Left lobe of liver (tissue), 2 donors: ENCODE results near the gene OGFOD2. TPM values are rescaled to one million over a fixed set of nuclear protein-coding genes. Genes with fewer than 3 reads are reported as not detected.
"Not testable (repeated sequence)": the region's sequence is repeated elsewhere in the genome, so short reads cannot be mapped to it uniquely, and the experiment has no call there.

Source experiments
- ATAC-seq: fragments of 200-7000 bp; cut with Tn5 transposase; one replicate; pipeline ENCODE4 v1.9.1; 2020; ENCODE audit warnings: mild to moderate bottlenecking, moderate library complexity
- DNase-seq: peaks from one replicate; pipeline ENCODE4 v3.0.0-alpha.2; 2020; ENCODE audit warnings: low spot score
- total RNA-seq: library from RNA; stranded (reverse); gene quantifications from one replicate; pipeline ENCODE4 v1.2.1, GENCODE V29; 2021
- donor health status: DM: no; HTN: no; CAD: no; lungs with moderate emphysema.
- donor health status: DM: no; HTN: yes; CAD: no.

OGFOD2 gene
- total RNA-seq, result 26.1 TPM

DNA sequence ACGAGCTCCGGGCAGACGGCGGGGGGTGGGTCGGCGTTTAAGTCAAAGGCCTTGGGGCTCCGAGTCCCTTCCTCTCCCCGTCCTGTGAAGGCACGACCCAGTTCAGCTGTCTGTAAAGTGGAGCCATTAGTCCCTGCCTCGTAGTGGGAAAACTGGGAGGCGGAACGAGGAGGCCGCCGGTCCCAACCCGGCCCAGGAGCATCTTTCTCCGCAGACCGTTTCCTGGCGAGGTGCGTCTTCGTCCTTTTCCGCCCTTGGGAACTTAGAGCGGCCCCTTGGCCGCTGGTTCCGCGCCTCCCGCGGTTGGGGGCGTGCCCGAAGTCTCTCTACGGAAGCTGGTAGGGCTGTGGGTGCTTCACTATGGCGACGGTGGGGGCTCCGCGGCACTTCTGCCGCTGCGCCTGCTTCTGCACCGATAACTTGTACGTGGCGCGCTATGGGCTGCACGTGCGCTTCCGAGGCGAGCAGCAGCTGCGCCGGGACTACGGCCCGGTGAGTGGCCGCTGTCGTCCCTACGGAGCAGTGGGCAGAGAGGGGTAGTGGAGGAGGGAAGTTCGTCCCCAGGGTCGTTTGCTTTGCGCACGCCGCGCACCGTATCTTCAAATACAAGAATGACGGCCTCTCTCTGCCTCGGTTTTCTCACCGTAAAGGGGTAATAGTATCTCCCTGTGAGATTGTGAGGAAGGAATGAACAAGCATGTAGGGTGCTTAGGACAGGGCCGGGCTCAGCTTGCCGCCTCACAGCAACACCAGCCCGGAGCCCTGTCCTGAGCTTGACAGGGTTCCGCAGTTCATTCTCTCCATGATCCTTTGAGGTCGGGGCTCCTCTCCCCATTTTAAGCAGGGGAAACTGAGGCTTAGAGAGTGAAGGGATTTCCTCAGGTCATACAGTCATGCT lies at the start of gene OGFOD2:
Gene OGFOD2, plus strand, starts transcription at position 353 of the 898 bp plus-strand sequence. Its CDS starts 8 bp downstream, at position 361.
- peak; percentile 93 for DNase-seq
- ATAC-seq, result peak; percentile 82

DNA sequence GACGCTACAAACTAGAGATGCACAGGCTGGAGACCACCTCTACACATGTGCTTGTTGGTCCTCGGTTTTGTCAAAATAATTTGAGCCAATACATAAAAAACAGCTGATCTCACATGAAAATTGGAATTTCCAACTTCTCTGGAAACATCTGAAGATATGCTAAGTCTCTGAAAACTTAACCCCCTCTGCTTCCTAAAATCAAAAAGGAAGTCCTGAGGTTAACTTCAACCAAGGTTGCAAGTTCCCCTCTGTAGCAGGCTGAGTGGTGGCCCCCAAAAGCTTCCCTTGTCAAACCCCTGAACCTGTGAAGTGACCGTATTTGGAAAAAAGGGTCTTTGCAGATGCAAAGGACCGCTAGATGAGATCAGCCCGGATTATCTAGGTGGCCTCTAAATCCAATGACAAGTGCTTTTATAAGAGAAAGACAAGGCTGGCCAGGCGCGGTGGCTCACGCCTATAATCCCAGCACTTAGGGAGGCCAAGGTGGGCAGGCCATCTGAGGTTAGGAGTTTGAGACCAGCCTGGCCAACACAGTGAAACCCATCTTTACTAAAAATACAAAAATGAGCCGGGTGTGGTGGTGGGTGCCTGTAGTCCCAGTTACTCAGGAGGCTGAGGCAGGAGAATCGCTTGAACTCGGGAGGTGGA lies 47.2 kb upstream of the OGFOD2 start:
- no peak for ATAC-seq
- no peak for DNase-seq

DNA sequence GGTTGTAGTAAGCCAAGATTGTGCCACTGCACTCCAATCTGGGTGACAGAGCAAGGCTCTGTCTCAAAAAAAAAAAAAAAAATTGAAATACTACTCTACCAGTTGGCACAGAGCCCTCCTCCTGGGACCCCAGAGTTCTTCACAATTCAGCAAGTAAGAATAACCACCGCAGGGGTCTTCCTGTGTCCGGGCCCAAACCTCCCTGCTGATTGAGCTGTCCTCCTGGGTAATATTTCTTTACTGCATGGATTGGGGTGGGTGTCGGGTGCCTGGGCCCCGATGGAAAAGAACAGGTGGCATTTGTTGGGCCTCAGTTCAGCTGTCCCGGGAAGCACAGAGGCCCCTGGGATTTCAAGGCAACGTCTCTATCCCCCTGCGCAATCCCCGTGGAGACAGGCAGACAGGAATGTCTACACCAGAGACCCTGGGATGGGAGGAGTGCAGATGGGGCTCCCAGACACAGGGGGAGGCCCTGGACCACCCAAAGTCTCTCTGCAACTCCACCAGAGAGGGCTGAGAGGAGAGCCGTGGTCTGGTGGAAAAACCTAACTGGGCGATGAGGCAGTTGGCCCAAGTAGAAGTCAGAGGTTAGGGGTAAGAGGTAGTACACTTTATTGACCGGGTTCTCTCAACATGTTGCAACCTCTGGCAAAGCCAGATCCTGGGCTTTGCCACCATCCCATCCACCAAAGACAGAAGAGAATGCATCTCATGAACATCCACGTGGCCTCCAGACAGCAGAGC lies 46.5 kb upstream of the OGFOD2 start:
- peak; percentile 79 for DNase-seq
- peak; percentile 92 for ATAC-seq

DNA sequence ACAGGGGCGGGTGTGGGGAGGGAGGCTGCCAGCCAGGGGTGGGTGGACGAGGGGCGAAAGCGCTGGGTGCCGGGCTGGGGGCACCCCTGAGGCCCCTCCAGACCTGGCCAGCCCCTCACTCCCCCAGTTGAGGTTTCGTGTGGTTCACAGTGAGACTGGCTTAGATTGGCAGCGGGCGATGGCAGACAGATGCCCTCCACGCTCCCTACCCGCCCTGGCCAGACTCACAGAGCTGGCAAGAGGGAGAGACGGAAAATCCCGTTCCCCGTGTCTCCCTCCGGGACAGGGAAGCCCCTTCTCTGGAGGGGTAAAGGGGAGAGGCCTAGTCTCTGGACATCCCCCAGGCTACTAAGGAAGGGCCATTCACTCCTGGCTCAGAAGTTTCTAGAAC lies 45.9 kb upstream of the OGFOD2 start:
- DNase-seq (no peak), ATAC-seq (peak; percentile 71)

DNA sequence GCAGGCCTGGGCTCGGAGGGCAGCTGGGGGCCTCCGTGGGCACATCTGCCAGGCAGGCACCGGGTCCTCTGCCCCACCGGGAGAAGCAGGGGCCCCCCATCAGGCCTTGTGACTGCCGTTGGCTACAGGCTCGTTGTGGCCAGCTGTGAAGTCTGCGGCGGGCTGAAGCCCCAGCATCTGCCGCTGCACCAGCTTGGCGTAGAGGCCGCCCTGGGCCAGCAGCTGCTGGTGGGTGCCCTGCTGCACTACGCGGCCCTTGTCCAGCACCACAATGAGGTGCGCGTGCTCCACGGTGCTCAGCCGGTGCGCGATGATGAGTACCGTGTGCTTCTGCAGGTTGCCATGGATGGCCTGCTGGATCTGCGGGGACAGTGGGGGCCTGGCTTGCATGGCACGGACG lies 45.2 kb upstream of the OGFOD2 start:
- no peak for ATAC-seq
- DNase-seq, result no peak

DNA sequence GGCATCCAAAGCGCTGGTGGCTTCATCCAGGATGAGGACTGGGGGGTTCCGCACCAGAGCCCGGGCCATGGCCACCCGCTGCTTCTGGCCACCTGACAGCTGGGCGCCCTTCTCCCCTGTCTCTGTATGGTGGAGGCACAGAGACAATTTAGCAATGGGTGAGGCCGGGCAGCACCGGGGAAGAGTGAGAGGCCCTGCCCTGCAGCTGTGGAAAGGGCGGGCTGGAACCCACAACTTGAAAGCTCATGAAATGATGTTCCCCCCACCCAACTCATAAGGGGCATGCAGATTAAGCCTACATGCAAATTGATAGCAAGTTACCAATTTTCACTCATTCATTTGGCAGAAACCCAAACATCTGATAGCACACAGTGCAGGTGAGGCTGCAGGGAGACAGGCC lies 42.8 kb upstream of the OGFOD2 start:
- DNase-seq, result no peak
- no peak for ATAC-seq

DNA sequence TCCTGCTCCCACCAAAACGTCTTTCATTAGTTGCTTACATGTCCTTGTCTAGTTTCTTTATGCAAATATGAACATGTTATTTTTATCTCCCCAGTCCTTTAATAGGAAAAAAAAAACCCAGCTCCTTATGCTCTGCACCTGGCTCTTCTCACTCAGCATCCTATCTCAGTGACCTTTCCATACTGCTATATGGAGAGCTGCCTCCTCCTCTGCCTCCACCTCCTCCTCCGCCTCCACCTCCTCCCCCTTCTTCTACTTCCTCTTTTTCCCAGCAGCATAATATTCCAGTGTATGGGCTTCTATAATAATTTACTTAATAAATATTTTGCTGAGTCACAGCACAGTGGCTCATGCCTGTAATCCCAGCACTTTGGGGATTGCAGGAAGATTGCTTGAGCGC lies 40.3 kb upstream of the OGFOD2 start:
- no peak for DNase-seq
- no peak for ATAC-seq

DNA sequence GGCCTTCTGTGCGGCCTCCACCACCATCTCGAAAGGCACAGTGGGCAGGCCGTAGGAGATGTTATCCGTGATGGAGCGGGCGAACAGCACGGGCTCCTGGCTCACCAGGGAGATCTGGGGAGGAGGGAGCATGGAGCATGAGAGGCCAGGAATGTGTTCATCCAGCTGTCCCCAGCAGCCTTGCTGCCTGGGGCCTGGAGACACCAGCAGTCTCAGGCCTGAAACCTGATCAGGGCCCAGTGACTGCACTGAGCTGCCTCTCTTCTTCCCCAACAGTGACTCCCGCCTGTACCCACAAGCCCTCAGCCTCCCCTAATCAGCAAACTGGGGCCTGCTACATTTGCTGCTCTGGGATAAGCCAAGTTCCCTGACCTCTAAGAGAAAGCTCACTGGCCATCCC lies 39.7 kb upstream of the OGFOD2 start:
- ATAC-seq (no peak), DNase-seq (no peak)

DNA sequence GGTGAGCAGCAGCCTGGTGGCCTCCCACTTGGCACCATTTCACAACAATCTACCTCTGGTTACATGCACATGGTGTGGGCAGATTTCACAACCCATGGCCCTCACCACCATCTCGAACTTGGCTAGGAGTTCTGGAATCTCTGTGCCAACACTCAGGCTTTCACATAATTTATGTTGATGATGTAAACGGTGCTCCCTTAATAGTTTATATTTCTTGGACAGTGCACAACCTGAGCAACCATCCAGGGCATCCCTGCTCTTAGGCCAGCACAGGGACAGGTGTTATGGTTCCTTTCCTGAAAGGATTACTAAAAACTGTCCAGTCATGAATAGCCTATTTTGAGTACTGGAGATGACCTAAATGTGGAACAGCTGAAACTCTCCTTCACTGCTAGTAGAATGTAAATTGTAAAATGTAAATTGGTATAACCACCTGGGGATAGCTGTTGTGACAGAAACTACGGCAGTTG lies 37.4 kb upstream of the OGFOD2 start:
- peak; percentile 87 for ATAC-seq
- DNase-seq, result peak; percentile 75

DNA sequence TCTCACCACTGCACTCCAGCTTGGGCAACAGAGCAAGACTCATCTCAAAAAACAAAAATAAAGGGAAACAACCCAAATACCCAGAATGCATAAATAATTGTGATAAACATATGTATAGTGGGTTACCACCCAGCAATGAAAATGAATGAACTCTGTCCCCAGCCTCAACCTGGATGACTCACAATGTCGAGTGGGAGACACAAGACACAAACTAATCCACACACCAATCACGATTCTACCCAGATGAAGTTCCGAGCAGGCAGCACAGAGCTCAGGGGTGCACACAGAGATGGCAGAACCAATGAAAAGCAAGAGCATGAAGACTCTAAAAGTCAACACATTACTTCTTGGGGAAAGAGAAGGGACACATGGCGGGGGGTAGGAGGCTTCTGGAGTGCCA lies 35.9 kb upstream of the OGFOD2 start:
- DNase-seq (no peak), ATAC-seq (no peak)

DNA sequence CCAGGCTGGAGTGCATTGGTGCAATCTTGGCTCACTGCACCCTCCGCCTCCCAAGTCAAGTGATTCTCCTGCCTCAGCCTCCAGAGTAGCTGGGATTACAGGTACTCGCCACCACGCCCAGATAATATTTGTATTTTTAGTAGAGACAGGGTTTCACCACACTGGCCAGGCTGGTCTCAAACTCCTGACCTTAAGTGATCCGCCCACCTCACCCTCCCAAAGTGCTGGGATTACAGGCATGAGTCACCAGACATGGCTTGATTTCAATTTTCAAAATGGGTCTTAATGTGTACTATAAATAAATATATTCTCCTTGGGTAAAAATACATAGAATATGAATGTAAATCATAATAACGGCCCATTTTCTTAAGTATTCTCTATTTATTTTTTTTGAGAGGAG lies 33.7 kb upstream of the OGFOD2 start:
- ATAC-seq, DNase-seq: not testable (repeated sequence)

DNA sequence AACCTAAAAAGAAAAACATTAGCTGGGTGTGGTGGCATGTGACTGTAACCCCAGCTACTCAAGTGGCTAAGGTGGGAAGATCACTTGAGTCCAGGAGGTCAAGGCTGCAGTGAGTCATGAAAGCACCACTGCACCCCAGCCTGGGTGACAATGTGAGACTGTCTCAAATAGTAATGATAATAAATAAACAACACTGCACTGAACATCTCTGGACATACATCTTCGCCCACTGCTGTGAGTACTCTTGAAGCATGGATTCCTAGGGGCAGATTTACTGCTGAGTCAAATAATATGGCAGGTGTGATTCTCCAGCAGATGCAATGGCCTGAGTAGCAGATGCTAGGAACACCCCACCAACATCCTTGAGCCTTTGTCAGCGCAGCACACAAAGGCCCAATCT lies 32.4 kb upstream of the OGFOD2 start:
- DNase-seq, result no peak
- no peak for ATAC-seq

DNA sequence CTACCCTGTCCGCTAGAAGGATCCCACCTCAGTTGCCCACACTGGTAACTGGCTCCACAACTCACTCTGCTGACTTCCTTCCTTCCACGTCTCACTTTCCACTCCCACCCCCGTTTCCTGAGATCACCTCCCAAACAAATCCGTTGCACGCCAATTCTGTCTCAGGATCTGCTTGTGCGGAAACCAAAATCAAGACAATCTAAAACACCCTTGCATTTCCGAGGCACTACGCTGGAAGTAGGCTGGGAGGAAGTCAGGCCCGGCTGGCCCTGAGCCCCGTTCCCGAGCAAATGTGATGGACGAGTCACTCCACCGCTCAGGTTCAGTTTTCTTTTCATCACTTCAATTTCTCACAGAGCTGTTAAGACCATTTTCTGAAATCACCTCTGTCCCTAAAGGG lies 31.8 kb upstream of the OGFOD2 start:
- DNase-seq (no peak), ATAC-seq (peak; percentile 13)

DNA sequence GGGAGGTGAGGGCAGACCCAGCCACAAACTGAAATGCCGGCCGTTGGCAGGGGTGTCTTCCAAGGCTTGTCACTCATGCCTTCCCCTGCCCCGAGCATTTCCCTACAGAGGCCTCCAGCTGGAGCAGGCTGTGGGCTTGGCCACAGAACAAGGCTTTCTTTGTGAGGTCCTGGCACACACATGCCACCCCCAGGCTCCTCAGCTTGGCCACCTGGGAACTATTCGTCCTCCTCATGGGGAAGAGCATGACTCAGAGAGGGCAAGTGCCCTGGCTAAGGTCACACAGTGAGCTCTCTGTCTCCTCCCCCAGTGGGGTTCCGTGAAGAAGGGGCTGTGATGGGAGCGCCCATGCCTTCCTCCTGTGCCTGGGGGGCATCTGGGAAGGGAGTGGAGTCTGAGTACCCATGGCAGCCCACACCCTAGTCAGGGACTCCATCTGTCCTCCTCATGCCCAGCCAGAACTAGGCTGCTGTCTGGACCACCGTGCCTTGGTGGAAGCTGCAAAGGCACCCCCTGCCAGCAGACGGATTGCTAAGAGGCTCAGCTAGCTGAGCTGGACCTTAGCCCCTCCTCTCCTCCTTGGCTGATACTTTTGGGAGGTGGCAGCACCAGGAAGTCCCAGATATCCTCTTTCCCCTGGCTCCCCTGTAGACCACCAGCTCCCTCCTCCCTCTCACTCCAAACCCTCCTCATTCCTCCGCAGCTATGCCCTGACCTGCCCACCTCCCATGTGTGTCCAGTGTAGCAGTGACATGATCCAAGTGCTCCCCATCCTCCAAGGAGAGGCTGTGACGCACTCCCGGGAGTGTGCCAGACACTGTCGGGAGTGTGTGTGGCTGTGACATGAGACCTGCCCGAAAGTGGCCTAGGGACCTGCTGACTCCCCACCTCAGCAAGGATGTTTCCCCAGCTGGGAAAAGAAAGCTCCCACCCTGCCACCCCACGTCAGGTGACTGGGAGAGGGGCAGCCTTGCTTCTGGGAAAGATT lies 30.1 kb upstream of the OGFOD2 start:
- no peak for ATAC-seq
- no peak for DNase-seq

DNA sequence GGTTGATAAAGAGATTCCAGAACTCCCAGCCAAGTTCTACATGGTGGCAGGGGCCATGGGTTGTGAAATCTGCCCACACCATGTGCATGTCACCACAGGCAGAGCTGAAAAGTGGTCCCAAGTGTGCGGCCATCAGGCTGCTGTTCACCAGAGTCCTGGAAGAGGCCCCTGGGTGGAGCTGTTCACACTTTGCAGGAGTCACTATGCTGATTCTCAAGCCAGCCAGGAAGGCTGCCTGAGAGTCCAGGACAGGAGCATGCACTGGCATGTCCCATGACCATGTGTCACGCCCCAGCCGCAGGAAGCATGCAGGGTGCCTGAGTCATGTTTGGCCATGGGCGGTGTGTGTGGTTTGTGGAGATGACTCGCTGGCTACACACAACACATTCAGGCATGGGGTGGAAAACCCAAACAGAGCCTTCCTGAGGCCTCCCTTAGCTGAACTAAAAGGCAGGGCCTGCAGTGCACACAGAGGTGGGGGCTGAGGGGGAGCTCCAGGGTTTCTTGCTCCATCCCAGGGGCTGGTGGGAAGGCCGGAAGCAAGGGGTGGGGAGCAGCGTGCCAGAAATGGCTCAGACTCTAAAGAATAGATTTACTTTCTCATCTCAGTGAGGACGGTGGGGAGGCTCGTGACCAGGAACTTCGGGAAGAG lies 28.2 kb upstream of the OGFOD2 start:
- DNase-seq (peak; percentile 58), ATAC-seq (peak; percentile 58)

DNA sequence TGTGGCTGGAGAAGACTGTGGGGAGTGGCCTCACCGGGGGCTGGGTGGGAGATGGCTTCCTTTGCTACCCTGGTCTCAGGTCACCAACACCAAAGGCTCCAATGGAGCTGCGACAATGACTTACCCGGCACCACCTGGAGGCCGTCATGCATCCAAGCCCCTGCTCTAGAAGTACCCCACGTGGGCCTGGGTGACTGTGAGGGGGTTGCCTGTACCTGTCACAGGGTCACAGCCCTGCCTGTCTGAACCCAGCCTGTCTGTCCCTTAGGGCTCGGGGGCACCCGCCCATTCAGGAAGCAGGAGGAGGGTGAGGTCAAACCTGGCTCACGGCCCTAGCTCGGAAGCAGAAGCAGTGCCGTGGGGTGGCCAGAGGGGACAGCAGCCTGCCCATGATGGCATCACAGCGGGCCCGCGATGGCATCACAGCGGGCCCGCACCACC lies 27.7 kb upstream of the OGFOD2 start:
- no peak for DNase-seq
- ATAC-seq, result peak; percentile 4

DNA sequence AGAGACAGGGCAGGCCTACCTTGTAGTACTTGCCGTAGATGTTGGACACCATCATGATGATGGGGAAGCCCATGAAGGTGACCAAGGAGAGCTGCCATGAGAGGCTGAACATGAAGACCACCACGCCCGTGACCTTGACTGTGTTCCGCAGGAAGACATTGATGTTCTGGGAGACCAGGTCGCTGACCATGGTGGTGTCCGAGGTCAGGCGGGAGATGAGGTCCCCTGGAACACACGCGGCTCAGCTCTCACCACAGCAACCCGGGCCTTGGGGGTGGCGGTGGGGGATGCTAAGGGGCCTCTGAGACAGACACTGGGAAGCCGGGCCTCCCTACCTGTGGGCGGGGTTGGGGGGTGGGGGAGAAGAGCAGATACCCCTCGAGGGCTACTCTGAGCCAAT lies 26.4 kb upstream of the OGFOD2 start:
- no peak for DNase-seq
- ATAC-seq, result no peak

DNA sequence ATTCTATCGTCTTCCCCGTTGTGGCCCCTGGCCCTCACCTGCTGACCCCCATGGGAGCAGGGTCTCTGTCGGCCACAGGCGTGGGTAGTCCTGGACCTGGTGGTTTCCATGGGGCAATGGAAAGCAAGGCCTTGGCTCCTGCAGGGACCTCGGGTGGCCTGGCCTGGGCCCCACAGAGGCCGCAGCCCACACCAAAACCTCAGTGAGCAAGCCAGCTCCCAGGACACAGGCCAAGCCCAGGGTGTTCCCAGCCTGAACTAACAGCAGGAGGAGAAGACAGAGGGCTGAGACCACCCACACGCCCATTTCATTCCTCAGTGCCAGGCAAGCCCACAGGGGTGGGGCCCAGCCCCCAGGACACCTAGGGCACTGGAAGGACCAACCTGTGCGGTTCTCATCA lies 25.6 kb upstream of the OGFOD2 start:
- no peak for ATAC-seq
- no peak for DNase-seq

DNA sequence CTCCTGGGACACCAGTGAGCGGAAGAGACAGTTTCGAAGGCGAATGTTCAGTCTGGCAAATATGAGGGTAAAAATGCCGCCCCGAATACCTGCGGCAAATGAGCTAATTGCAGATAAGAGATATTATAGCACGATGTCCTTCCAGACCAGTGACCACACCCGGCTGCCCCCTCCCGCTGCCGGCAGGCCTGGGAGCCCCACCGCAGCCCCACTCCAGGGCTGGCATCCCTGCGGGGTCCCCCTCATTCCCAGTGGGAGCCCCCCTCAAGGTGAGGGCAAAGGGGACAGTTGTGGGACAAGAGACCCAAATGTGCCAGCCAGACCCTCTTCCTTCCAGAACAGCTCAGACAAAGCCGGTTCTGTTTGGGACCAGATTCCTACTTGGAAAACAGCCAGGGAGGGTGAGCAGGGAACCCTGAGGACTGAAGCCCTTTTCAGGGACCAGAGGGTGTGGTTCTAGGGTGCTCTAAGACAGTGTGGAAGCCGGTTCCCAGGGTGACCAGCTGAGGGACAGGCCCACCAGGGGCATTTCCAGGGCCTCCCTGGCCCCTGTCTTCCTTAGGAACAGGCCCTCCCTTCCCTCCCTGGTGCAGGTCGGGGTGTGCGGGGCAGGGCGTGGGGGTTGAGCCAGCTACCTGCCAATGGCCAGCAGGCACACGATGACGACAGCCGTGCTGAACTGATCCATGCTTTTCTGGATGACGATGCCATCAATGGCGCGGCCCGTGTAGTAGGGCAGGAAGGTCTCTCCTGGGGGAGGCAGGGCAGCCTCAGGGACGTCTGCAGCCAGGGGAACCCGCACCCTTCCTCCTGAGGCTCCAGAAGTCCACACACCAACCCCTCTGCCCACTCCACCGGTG lies 25.0 kb upstream of the OGFOD2 start:
- DNase-seq (no peak), ATAC-seq (no peak)
